HG03460 (cell line): Measurements from ENCODE around the gene LINC01488.

Experiments
- ATAC-seq: cut with Tn5 transposase; IDR thresholded peaks from one replicate; pipeline ENCODE4 v1.9.1; 2021; ENCODE audit not compliant: unreplicated experiment

Gene LINC01488

GRCh38 chr11:69524991-69525411 lies 43.5 kb downstream of the LINC01488 start:
- no peak for ATAC-seq

GRCh38 chr11:69525516-69526452 lies 44.3 kb downstream of the LINC01488 start:
- no peak for ATAC-seq

- no peak for ATAC-seq
Observed at GRCh38 chr11:69526453-69526810, 45.0 kb downstream of the LINC01488 start.

GRCh38 chr11:69529001-69529400 lies 47.5 kb downstream of the LINC01488 start:
- no peak for ATAC-seq

- ATAC-seq: no peak
Observed at GRCh38 chr11:69530278-69531070, 49.0 kb downstream of the LINC01488 start.

GRCh38 chr11:69531071-69531716 lies 49.7 kb downstream of the LINC01488 start:
- no peak for ATAC-seq

- ATAC-seq: no peak
Observed at GRCh38 chr11:69531717-69532088, 50.2 kb downstream of the LINC01488 start.

GRCh38 chr11:69533296-69534165 lies 52.1 kb downstream of the LINC01488 start:
- ATAC-seq: no peak

GRCh38 chr11:69534166-69534530 lies 52.7 kb downstream of the LINC01488 start:
- ATAC-seq: no peak

GRCh38 chr11:69535908-69536307 lies 54.4 kb downstream of the LINC01488 start:
- no peak for ATAC-seq

- no peak for ATAC-seq
Observed at GRCh38 chr11:69536406-69536805, 54.9 kb downstream of the LINC01488 start.

- ATAC-seq: no peak
Observed at GRCh38 chr11:69537126-69537525, 55.7 kb downstream of the LINC01488 start.

- no peak for ATAC-seq
Observed at GRCh38 chr11:69537855-69538640, 56.6 kb downstream of the LINC01488 start.

- ATAC-seq: no peak
Observed at GRCh38 chr11:69538854-69539253, 57.4 kb downstream of the LINC01488 start.

GRCh38 chr11:69539416-69540117 lies 58.1 kb downstream of the LINC01488 start:
- no peak for ATAC-seq

- ATAC-seq: no peak
Observed at GRCh38 chr11:69540118-69541000, 58.9 kb downstream of the LINC01488 start.

GRCh38 chr11:69541001-69541285 lies 59.5 kb downstream of the LINC01488 start:
- no peak for ATAC-seq

- ATAC-seq: no peak
Observed at GRCh38 chr11:69541501-69542313, 60.2 kb downstream of the LINC01488 start.
